GM12873 (cell line): ENCODE results near the gene CAMK2A.

Source experiments
- TF ChIP-seq, protein P1 (sequence below): IDR thresholded peaks from 2 replicates; pipeline ENCODE4 v1.5.1; 2012; ENCODE audit warnings: low read depth, mild to moderate bottlenecking, moderate library complexity, low read length, control low read depth; ENCODE audit not compliant: insufficient read depth; ENCODE audit errors: missing control alignments

CAMK2A gene

GRCh38 chr5:150178262-150178661, 111.3 kb downstream of the CAMK2A start:
- TF ChIP-seq, protein P1, sequence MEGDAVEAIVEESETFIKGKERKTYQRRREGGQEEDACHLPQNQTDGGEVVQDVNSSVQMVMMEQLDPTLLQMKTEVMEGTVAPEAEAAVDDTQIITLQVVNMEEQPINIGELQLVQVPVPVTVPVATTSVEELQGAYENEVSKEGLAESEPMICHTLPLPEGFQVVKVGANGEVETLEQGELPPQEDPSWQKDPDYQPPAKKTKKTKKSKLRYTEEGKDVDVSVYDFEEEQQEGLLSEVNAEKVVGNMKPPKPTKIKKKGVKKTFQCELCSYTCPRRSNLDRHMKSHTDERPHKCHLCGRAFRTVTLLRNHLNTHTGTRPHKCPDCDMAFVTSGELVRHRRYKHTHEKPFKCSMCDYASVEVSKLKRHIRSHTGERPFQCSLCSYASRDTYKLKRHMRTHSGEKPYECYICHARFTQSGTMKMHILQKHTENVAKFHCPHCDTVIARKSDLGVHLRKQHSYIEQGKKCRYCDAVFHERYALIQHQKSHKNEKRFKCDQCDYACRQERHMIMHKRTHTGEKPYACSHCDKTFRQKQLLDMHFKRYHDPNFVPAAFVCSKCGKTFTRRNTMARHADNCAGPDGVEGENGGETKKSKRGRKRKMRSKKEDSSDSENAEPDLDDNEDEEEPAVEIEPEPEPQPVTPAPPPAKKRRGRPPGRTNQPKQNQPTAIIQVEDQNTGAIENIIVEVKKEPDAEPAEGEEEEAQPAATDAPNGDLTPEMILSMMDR, result no peak

- TF ChIP-seq, protein P1, result no peak
Measured at GRCh38 chr5:150177721-150178120, 111.9 kb downstream of the CAMK2A start.

GRCh38 chr5:150176745-150177477, 112.7 kb downstream of the CAMK2A start:
- TF ChIP-seq, protein P1, result no peak

DNA sequence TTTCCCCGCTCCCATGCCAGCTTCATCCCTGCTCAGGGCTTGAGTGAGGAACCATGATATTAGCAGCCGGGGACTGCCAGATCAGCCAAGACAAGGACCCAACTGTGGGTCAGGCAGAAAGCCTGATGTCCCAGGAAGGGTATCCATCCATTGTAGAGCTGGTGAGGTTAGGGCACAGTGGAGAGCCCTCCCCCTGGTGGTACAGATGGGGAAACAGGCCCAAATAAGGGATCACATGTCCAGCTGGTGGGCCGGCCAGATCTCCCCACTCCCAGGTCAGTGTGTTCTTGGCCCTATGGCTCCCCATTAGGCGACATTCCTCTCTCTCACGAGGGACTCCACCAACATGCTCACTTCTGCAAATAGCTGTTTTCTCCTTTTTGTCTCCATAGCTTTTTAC, 114.0 kb downstream of the CAMK2A start:
- TF ChIP-seq, protein P1, result peak; percentile 63

DNA sequence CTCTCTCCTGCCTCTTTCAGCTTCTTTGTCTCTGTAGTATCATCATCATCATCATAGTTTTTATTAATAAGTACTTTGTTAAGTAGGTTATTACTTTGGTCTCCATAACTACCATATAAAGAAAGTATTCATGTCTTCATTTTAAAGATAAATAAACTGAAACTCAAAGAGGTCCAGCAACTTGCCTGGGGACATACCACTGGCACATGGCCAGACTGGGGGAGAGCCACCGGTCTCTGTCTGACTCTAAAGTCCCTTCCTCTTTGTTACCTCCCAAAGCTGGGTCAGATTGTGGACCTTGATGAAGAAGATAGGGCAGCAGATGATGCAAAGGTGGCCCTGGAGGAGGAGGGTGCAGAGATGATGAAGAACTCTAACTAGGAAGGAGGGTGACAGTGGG, 114.5 kb downstream of the CAMK2A start:
- TF ChIP-seq, protein P1, result no peak

GRCh38 chr5:150174285-150174684, 115.3 kb downstream of the CAMK2A start:
- TF ChIP-seq, protein P1, result no peak

DNA sequence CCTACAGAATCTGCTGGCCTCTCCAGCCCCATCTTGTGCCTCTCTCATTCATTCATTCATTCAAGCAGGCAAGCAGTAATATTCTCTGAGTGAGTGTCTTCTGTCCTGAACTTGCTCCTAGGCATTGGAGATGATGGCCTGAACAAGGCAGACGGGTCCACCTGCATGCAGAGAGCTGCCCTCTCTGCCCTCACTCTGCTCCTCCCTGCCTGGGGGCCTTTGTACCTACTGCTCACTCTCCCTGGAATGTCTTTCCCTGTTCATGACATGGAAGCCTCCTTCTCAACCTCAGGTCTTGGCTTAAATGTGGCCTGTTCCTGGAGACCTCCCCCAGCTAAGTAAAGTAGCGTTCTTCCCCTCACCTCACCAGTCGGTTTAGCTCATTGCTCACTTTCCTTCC, 116.4 kb downstream of the CAMK2A start:
- TF ChIP-seq, protein P1, result no peak
